GM10266 (cell line): ENCODE results near the gene NKRF.

Experiments
- DNase-seq: peaks from one replicate; pipeline ENCODE4 v3.0.0; 2012; ENCODE audit errors: extremely low spot score
- TF ChIP-seq, protein P1 (sequence below): IDR thresholded peaks from 2 replicates; pipeline ENCODE4 v1.5.1; 2012; ENCODE audit warnings: mild to moderate bottlenecking, low read depth; ENCODE audit not compliant: control insufficient read depth, insufficient read depth; ENCODE audit errors: missing control alignments

Gene NKRF

DNA sequence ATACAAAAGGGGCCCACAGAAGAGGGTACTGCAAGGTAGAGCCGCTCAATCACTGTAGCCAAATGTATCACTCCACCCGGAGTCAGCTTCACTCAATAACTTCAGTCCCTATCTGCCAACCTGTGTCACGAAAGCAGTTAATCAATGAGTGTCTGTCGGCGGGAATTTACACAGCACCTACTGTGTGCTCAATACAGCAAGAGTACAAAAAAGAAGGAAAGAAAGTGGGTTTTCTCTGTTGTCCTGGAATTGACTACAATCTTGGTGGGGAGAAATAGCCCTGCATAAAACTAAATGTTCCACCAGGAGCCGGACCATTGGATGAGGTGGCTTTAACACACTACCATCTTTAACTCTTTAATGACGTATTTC is 780 bp upstream of the NKRF start:
- TF ChIP-seq, protein P1, sequence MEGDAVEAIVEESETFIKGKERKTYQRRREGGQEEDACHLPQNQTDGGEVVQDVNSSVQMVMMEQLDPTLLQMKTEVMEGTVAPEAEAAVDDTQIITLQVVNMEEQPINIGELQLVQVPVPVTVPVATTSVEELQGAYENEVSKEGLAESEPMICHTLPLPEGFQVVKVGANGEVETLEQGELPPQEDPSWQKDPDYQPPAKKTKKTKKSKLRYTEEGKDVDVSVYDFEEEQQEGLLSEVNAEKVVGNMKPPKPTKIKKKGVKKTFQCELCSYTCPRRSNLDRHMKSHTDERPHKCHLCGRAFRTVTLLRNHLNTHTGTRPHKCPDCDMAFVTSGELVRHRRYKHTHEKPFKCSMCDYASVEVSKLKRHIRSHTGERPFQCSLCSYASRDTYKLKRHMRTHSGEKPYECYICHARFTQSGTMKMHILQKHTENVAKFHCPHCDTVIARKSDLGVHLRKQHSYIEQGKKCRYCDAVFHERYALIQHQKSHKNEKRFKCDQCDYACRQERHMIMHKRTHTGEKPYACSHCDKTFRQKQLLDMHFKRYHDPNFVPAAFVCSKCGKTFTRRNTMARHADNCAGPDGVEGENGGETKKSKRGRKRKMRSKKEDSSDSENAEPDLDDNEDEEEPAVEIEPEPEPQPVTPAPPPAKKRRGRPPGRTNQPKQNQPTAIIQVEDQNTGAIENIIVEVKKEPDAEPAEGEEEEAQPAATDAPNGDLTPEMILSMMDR = no peak
- no peak for DNase-seq

GRCh38 chrX:119605464-119606279 is 552 bp downstream of the NKRF start:
- TF ChIP-seq, protein P1 = no peak
- DNase-seq = peak; percentile 40

- DNase-seq = peak; percentile 7
- TF ChIP-seq, protein P1 = no peak
Observed at GRCh38 chrX:119604766-119605463, 1.3 kb downstream of the NKRF start.

GRCh38 chrX:119602701-119603255 is 3.4 kb downstream of the NKRF start:
- TF ChIP-seq, protein P1 = no peak
- no peak for DNase-seq

DNA sequence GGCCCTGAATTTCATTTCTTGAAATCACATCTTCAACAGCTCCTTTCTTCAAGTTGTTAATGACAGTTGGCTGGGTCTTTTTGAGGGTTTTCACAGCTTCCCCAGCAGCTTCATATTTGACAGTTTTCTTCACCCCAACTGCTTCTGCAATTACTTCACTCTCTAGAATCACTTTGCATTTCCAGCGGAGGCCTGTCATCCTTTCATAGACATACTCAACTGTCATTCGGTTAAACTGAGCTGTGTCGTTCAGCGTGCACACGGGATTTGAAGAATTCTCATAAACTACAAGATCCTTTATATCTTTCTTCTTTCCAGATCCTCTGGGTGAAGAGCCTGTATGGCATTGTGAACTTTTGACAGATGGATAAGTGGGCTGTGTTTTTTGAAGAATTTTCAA is 16.4 kb downstream of the NKRF start:
- TF ChIP-seq, protein P1 = no peak
- no peak for DNase-seq

GRCh38 chrX:119583431-119584059 is 22.7 kb downstream of the NKRF start:
- TF ChIP-seq, protein P1 = no peak
- no peak for DNase-seq

GRCh38 chrX:119579414-119579813 is 26.8 kb downstream of the NKRF start:
- DNase-seq = no peak
- TF ChIP-seq, protein P1 = no peak
